ENCODE results near the gene CFAP73.
"Not testable (repeated sequence)": the region's sequence is repeated elsewhere in the genome, so short reads cannot be mapped to it uniquely, and the experiment has no call there.

The CFAP73 gene

GRCh38 chr12:113196582-113196981, 47.1 kb downstream of the CFAP73 start:
- DNase-seq, result no peak

GRCh38 chr12:113196990-113197389, 47.5 kb downstream of the CFAP73 start:
- DNase-seq, result peak; percentile 50

GRCh38 chr12:113197518-113198077, 48.1 kb downstream of the CFAP73 start:
- no peak for DNase-seq

- DNase-seq, result no peak
These were observed 48.8 kb downstream of the CFAP73 start for GRCh38 chr12:113198296-113198695.

- DNase-seq, result no peak
These were observed 50.7 kb downstream of the CFAP73 start for GRCh38 chr12:113200021-113200797.

- no peak for DNase-seq
These were observed 52.0 kb downstream of the CFAP73 start for GRCh38 chr12:113201187-113202177.

- DNase-seq, result no peak
These were observed 53.0 kb downstream of the CFAP73 start for GRCh38 chr12:113202300-113203075.

GRCh38 chr12:113203852-113204760, 54.6 kb downstream of the CFAP73 start:
- DNase-seq, result no peak

- DNase-seq, result no peak
These were observed 55.3 kb downstream of the CFAP73 start for GRCh38 chr12:113204804-113205203.

GRCh38 chr12:113206802-113207201, 57.3 kb downstream of the CFAP73 start:
- not testable (repeated sequence) for DNase-seq

- no peak for DNase-seq
These were observed 58.1 kb downstream of the CFAP73 start for GRCh38 chr12:113207613-113208040.

- DNase-seq, result no peak
These were observed 58.8 kb downstream of the CFAP73 start for GRCh38 chr12:113208041-113208934.
